COLO829 (cell line): ENCODE results near the gene NEO1.
"Not testable (repeated sequence)": the region's sequence is repeated elsewhere in the genome, so short reads cannot be mapped to it uniquely, and the experiment has no call there.

ENCODE experiments used
- DNase-seq: peaks from one replicate; pipeline ENCODE4 v3.0.0; 2012; ENCODE audit warnings: low spot score

Gene NEO1

GRCh38 chr15:73141216-73141900 is 89.1 kb downstream of the NEO1 start:
- no peak for DNase-seq

- no peak for DNase-seq
Measured at GRCh38 chr15:73142802-73143762, 90.8 kb downstream of the NEO1 start.

- no peak for DNase-seq
Measured at GRCh38 chr15:73143763-73144155, 91.5 kb downstream of the NEO1 start.

DNA sequence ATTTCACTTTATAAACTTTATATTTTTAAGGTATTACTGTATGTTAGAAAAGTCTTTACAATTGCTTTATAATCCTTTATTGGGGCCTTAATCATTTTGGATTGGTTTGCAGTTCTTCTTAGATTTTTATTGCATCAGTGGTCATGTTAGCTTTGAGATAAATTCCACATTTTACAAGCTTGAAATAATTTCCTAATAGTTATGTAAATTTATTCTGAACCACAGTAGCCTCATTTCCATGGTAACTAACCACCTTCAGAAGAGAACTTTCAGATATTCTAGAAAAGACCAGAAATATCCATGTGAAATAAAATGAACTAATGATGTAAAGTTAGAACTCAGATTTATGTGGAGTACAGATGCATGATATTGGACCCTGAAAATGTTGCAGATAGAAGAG is 94.2 kb downstream of the NEO1 start:
- no peak for DNase-seq

GRCh38 chr15:73150831-73151230 is 98.6 kb downstream of the NEO1 start:
- no peak for DNase-seq

DNA sequence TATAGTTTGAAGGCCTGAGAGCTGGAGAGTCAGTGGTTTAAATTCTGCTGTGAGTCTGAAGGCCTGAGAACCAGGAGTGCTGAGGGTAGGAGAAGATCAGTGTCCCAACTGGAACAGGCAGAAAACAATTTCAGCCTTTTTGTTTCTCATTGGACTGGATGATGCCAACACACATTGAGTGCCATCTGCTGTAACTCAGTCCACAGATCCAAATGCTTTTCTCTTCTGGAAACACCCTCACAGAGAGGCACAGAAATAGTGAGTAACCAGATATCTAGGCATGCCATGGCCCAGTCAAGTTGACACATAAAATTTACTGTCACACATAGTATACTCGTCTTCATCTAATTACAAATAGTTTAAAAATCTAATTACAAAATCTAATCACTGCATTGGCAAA is 100.8 kb downstream of the NEO1 start:
- no peak for DNase-seq

DNA sequence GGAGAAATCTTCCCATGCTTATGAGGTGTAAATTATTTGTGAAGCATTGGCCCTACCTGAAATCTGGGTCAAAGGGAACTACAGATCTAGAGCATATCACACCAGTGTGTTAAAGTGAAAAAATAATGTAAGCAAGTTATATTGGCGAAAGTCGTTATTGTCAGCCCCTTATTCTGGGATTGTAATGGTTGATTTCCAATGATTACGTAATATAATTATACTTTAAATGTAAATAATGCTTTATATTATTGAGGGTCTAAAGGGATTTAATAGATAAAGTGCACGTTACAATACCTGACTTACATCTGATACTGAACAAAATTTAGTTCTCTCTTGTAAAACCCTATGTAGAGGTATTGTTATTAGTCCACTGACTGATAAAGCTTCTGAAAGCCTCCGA is 101.2 kb downstream of the NEO1 start:
- no peak for DNase-seq

DNA sequence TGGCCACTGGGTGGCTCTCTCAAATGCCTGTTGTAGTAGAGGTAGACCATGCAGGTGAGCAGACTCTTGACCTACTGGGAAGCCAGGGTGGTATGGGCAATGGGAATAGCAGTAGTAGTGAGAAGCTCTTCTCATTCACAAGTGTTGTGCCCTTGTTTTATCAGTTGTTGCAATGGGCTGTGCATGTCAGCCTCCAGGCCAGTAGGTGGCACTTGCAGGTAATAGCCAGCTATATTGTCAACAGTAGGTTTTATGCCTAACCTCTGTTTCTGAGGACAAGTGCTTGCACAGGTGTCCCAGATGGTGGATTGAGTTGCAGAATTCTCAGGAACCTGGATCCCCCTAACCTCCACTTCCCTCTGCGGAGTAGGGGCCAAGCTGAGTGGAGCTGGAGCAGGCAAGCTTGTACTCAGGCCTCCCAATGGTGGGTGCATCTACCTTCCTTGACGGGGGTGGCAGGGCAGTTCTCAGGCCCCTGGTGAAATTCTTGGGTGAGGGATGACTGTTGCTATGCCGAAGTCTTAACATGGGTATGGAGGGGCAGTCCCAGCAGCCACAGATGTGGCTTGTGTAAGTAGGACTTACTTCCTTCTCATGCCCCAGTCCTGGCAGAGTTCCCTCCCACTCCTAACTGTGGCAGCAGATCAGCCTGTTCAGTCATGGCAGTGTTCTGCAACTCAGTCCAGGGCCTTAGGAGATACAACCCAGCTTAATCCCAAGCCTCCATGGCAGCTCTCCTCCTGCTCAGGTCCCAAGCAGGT is 104.3 kb downstream of the NEO1 start:
- no peak for DNase-seq

DNA sequence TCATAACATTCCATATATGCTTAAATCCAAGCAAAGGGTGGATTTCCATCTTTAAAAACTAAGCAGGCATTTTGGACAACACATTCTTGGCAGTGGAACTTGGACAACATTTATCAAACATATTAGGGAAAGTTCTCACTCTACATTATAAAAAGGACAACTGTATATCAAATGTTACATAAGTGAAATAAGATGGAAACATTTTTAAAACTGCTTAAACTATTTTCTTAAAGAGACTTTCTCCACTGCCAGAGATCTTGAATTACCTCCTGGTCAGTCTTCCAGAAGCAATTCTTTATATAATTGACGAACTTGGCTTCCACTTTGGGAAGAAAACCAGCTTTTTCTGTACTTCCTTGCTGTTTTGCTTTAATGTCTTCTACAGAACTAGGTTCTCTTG is 109.3 kb downstream of the NEO1 start:
- DNase-seq: no peak

- DNase-seq: no peak
Measured at GRCh38 chr15:73165435-73165834, 113.2 kb downstream of the NEO1 start.

- DNase-seq: no peak
Measured at GRCh38 chr15:73165844-73166243, 113.6 kb downstream of the NEO1 start.

DNA sequence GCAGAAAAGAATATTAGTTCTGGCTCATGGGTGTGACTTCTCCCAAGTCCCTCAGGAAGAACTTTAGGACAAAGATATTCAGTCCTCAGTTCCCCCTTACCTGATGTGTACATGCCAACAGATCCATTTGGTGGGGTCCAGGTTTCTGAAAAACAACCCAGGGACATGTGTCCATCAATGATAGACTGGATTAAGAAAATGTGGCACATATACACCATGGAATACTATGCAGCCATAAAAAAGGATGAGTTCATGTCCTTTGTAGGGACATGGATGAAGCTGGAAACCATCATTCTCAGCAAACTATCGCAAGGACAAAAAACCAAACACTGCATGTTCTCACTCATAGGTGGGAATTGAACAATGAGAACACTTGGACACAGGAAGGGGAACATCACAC is 114.4 kb downstream of the NEO1 start:
- DNase-seq: not testable (repeated sequence)

DNA sequence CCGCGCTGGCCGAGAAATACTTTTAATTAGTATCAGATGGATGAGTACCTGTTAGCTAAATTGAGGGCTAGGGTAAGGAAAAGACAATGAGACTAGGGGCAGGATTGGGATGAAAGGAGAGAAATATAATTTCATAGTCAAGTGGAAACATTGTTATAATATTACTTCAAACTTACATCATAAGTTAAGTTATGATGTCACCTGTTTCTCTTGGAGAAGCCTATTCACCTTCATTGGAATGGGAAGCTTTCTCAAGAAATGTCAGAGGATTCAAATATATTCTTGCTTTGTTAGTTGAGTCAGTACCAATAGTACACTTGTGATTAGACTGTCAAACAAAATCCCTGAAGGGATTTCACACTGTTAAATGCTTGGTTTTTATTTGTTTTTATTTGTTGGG is 116.2 kb downstream of the NEO1 start:
- DNase-seq: no peak

DNA sequence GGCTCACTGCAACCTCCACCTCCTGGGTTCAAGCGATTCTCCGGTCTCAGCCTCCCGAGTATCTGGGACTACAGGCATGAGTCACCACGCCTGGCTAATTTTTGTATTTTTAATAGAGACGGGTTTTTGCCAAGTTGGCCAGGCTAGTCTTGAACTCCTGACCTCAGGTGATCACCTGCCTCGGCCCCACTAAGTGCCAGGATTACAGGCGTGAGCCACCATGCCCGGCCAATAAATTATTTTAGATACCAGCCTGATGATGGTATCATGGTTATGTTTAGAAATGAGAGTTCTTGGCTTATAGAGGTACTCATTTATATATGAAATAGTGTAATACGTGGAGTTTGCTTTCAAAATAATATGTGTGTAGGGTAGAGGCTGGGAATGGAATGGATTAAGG is 119.4 kb downstream of the NEO1 start:
- no peak for DNase-seq

- DNase-seq: no peak
Measured at GRCh38 chr15:73172508-73172907, 120.2 kb downstream of the NEO1 start.

- DNase-seq: no peak
Measured at GRCh38 chr15:73174171-73174570, 121.9 kb downstream of the NEO1 start.

GRCh38 chr15:73175382-73175781 is 123.1 kb downstream of the NEO1 start:
- DNase-seq: no peak

DNA sequence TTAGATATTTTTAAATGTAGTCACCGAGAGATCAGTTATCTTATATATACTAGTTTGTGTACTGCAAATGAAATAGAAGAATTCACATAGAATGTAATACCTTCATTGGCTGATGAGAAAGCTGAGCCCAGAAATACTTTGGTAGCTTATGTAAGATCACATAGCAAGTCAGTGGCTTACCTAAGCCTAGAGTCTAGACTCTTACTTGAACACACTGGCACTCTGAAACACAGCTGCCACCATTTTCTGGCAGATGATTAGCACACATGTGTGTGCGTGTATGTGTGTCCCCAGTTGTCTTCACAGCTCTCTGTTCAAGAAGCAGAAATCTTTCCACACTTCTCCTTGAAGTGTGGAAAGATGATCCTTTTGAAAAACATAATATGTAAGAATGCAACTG is 124.3 kb downstream of the NEO1 start:
- no peak for DNase-seq

DNA sequence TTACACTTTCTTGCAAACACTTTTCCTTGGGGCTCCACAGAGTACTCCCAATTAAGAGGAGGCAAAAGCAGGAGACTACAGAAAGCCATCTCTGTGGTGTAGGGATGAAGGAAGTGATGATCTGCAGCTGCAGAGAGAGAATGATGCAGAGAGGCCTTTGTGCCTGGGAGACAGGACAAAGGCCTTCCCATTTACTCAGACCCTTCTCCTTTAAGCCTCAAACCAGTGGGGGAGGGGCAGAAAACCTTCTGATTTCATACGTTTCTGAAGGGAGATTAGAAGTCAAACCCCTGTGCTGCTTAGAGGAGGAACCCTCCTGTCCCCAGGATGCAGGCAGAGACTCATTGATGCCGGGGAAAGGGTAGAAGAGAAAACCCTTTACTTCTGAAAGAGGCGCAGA is 130.8 kb downstream of the NEO1 start:
- no peak for DNase-seq

DNA sequence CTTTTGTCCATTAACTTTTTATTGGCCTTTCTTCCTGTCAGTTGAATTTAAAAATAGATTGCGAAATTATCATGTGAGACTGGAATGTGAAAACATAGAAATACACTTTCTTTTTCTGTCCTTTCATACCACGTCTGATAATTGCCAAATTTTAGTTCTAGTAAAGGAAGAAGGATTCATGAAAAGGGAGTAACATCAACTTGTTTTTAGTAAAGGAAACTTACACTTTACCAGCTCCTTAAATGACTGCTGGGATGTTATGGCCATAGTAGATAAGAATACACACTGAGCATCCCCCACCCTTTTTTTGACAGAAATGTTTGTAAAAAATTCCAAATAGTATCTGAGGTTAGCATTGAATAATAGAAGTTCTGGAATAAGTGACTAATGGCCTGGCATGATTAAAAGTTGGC is 137.9 kb downstream of the NEO1 start:
- DNase-seq: no peak

DNA sequence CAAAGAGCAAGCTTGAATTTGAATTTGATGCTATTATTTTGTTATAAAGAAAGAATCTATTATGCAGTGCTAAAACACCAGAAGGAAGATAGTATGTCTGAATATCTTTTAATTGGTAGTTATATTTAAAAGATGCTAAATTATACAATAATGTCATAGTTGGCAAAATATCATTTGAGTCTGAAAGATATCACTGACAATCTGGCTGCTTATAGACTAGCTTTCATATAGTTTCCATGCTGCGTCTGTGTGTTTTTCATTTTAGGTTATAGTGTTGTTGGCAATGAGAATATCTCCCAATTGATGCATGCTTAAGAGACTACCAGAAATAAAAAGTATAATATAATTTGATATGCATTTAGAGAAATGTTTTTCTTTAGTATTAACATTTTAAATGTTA is 142.9 kb downstream of the NEO1 start:
- no peak for DNase-seq

DNA sequence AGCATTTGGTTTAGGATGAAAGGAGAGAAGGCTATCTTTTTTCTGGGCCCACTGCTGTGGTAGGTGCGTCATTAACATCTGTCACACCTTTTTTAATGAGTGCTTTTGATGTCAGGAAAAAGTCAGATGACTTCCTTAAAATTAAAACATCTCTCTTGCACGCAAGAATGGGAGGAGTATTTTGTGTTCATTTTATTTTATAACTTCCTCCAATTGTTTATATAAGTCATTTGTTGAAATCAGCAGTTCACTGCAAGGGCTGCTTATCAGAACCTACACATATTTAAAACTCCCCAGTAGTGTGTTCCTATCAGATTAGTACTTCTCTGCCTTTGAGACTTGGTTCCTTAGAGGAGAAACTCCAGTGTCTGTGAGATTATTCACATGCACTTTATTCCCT is 143.8 kb downstream of the NEO1 start:
- no peak for DNase-seq

DNA sequence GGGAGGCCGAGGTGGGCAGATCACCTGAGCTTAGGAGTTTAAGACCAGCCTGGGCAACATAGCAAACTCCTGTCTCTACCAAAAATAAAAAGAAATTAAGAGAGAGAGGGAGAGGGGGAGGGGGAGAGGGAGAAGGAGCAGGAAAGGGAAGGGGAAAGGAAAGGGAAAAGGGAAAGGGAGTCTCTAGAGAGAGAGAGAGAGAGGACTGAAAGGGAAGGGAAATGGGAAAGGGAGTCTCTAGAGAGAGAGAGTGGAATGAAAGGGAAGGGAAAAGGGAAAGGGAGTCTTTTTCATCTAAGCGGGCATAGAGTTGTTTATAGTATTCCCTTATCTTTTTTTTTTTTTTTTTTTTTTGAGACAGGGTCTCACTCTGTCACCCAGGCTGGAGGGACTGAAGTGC is 148.1 kb downstream of the NEO1 start:
- DNase-seq: no peak
